H1 (cell line): ENCODE results near the gene ATG2B. TPM values are rescaled to one million over a fixed set of nuclear protein-coding genes. Genes with fewer than 3 reads are reported as not detected.

Experiments used
- CTCF ChIA-PET: fragments of 300-600 bp; sonication (Branson Sonifier 250); formaldehyde crosslinking; loops from one replicate; lab custom pipeline; 2021; ENCODE audit not compliant: partially characterized antibody; lab: Charles Lee
- POLR2A ChIA-PET: fragments of 300-600 bp; sonication (Branson Sonifier 250); formaldehyde crosslinking; loops from one replicate; lab custom pipeline; 2021; ENCODE audit warnings: inconsistent platforms; ENCODE audit not compliant: partially characterized antibody; lab: Charles Lee
- DNase-seq, 2 experiments: peaks; one replicate each; pipeline versions ENCODE4 v3.0.0 to v3.0.0-alpha.2; 2010 to 2022; ENCODE audit warnings: low spot score in 2 of 2, low read depth in 1 of 2, mixed read lengths in 1 of 2
- FAIRE-seq: peaks from 2 replicates; lab custom pipeline; 2011; peaks lifted over from hg19 to GRCh38; lab: Jason Lieb, UNC
- H2AFZ ChIP-seq: 2 replicates; pipeline ENCODE4 v1.8.1; 2012; ENCODE audit warnings: low read length, inconsistent platforms
- H2AK5ac ChIP-seq: 2 replicates; pipeline ENCODE4 v1.6.1; 2013; ENCODE audit warnings: low read depth, low read length
- H2BK120ac ChIP-seq: replicated peaks from 2 replicates; pipeline ENCODE3; 2013; ENCODE audit warnings: low read depth, low read length, inconsistent platforms
- H2BK12ac ChIP-seq: 2 replicates; pipeline ENCODE4 v1.6.1; 2013; ENCODE audit warnings: low read depth, low read length
- H2BK15ac ChIP-seq: 2 replicates; pipeline ENCODE4 v1.6.1; 2013; ENCODE audit warnings: low read length
- H2BK20ac ChIP-seq: 2 replicates; pipeline ENCODE4 v1.6.1; 2013; ENCODE audit warnings: low read length
- H2BK5ac ChIP-seq: 2 replicates; pipeline ENCODE4 v1.6.1; 2013; ENCODE audit warnings: low read depth, low read length
- H3K14ac ChIP-seq: 2 replicates; pipeline ENCODE4 v1.6.1; 2013; ENCODE audit warnings: inconsistent platforms; ENCODE audit not compliant: insufficient read length
- H3K18ac ChIP-seq: 2 replicates; pipeline ENCODE4 v1.6.1; 2013; ENCODE audit warnings: low read length; ENCODE audit errors: extremely low read depth
- H3K23ac ChIP-seq: 2 replicates; pipeline ENCODE4 v1.6.1; 2013; ENCODE audit warnings: inconsistent platforms; ENCODE audit not compliant: insufficient read length
- H3K23me2 ChIP-seq: 2 replicates; pipeline ENCODE4 v1.6.1; 2013; ENCODE audit warnings: low read depth, low read length
- H3K27ac ChIP-seq: 2 replicates; pipeline ENCODE4 v1.6.1; 2011; ENCODE audit warnings: low read depth, low read length, inconsistent platforms
- H3K27me3 ChIP-seq, 4 experiments: replicated peaks in 1 of 4; 1 replicate in 1 of 4; 2 replicates in 3 of 4; pipeline versions ENCODE4 v1.6.1 to v1.8.1; 2011 to 2013; ENCODE audit warnings: low read length in 3 of 4, mild to moderate bottlenecking in 3 of 4, inconsistent platforms in 2 of 4, mixed read lengths in 2 of 4, moderate library complexity in 1 of 4; ENCODE audit not compliant: control insufficient read depth in 3 of 4, insufficient read depth in 3 of 4; ENCODE audit errors: extremely low read depth in 1 of 4
- H3K36me3 ChIP-seq, 4 experiments: 2 replicates each; pipeline versions ENCODE4 v1.6.1 to v1.8.1; 2011 to 2013; ENCODE audit warnings: mild to moderate bottlenecking in 4 of 4, low read length in 3 of 4, moderate library complexity in 2 of 4, control low read depth in 1 of 4, inconsistent platforms in 1 of 4; ENCODE audit not compliant: insufficient read depth in 4 of 4, control insufficient read depth in 2 of 4
- H3K4ac ChIP-seq: replicated peaks from 2 replicates; pipeline ENCODE3; 2013; ENCODE audit warnings: low read length, low read depth, mixed read lengths, inconsistent platforms; ENCODE audit not compliant: insufficient read length
- H3K4me1 ChIP-seq, 4 experiments: replicated peaks in 1 of 4; 1 replicate in 1 of 4; 2 replicates in 3 of 4; pipeline versions ENCODE4 v1.6.1 to v1.8.1; 2011 to 2013; ENCODE audit warnings: low read length in 3 of 4, inconsistent platforms in 2 of 4, mixed read lengths in 1 of 4; ENCODE audit not compliant: insufficient read depth in 4 of 4, control insufficient read depth in 3 of 4
- H3K4me2 ChIP-seq, 2 experiments: 2 replicates each; pipeline versions ENCODE4 v1.6.1 to v1.8.1; 2011 to 2013; ENCODE audit warnings: low read depth in 2 of 2, low read length in 2 of 2, control low read depth in 1 of 2, inconsistent platforms in 1 of 2, mild to moderate bottlenecking in 1 of 2; ENCODE audit not compliant: insufficient read depth in 1 of 2
- H3K4me3 ChIP-seq, 4 experiments: fragments of 200-600, 300-600 bp in 1 of 4; sonication (generic), shearing (Covaris generic), sonication (Bioruptor Twin) in 1 of 4; 2 replicates each; pipeline versions ENCODE4 v1.5.1 to v1.8.1; 2011 to 2016; ENCODE audit warnings: low read length in 4 of 4, low read depth in 3 of 4, control low read depth in 2 of 4, inconsistent platforms in 2 of 4, mild to moderate bottlenecking in 2 of 4, mixed read lengths in 1 of 4, moderate library complexity in 1 of 4; ENCODE audit not compliant: insufficient read depth in 2 of 4; ENCODE audit errors: extremely low read depth in 1 of 4
- H3K56ac ChIP-seq: replicated peaks from 2 replicates; pipeline ENCODE3; 2013; ENCODE audit warnings: low read depth, mild to moderate bottlenecking, mixed read lengths, low read length, inconsistent platforms; ENCODE audit not compliant: insufficient read length
- H3K79me1 ChIP-seq: 2 replicates; pipeline ENCODE4 v1.6.1; 2013; ENCODE audit warnings: low read depth, low read length, control low read depth
- H3K79me2 ChIP-seq, 2 experiments: 2 replicates each; pipeline versions ENCODE4 v1.6.1 to v1.8.1; 2012 to 2013; ENCODE audit warnings: low read length in 2 of 2, mild to moderate bottlenecking in 2 of 2, inconsistent platforms in 1 of 2; ENCODE audit not compliant: insufficient read depth in 2 of 2, control insufficient read depth in 1 of 2
- H3K9ac ChIP-seq, 4 experiments: replicated peaks in 1 of 4; 1 replicate in 1 of 4; 2 replicates in 3 of 4; pipeline versions ENCODE4 v1.6.1 to v1.8.1; 2011 to 2013; ENCODE audit warnings: low read depth in 3 of 4, low read length in 3 of 4, control low read depth in 2 of 4, mild to moderate bottlenecking in 2 of 4, moderate library complexity in 2 of 4, inconsistent platforms in 1 of 4; ENCODE audit errors: extremely low read depth in 1 of 4
- H3K9me3 ChIP-seq, 2 experiments: 2 replicates each; pipeline versions ENCODE4 v1.6.1 to v1.8.1; 2012 to 2013; ENCODE audit warnings: mild to moderate bottlenecking in 2 of 2, moderate library complexity in 2 of 2, control low read depth in 1 of 2, inconsistent platforms in 1 of 2, low read depth in 1 of 2, low read length in 1 of 2, mixed read lengths in 1 of 2; ENCODE audit not compliant: insufficient read depth in 2 of 2
- H4K20me1 ChIP-seq, 2 experiments: replicated peaks in 1 of 2; 2 replicates each; pipeline versions ENCODE3 to v1.8.1; 2011 to 2013; ENCODE audit warnings: inconsistent platforms in 2 of 2, low read length in 2 of 2, mild to moderate bottlenecking in 1 of 2; ENCODE audit not compliant: insufficient read depth in 2 of 2, control insufficient read depth in 1 of 2
- H4K5ac ChIP-seq: 2 replicates; pipeline ENCODE4 v1.6.1; 2013; ENCODE audit warnings: low read length, low read depth, mixed read lengths, inconsistent platforms; ENCODE audit not compliant: insufficient read length
- H4K8ac ChIP-seq: 2 replicates; pipeline ENCODE4 v1.8.0; 2013; ENCODE audit warnings: mild to moderate bottlenecking, moderate library complexity, low read length, inconsistent platforms; ENCODE audit not compliant: insufficient read depth; ENCODE audit errors: extremely low read depth
- H4K91ac ChIP-seq: replicated peaks from 2 replicates; pipeline ENCODE3; 2013; ENCODE audit warnings: low read length, mixed read lengths, inconsistent platforms; ENCODE audit not compliant: insufficient read length
- BCL11A ChIP-seq, 2 experiments: IDR thresholded peaks; one replicate each; pipeline ENCODE4 v1.6.1; 2011; ENCODE audit warnings: low read depth in 2 of 2, low read length in 2 of 2, mild to moderate bottlenecking in 2 of 2
- CHD1 ChIP-seq: IDR thresholded peaks from 2 replicates; pipeline ENCODE4 v1.6.1; 2012; ENCODE audit warnings: low read depth, low read length, improper control_type of control experiment
- POU5F1 ChIP-seq: IDR thresholded peaks from 2 replicates; pipeline ENCODE4 v1.6.1; 2011; ENCODE audit warnings: low read depth, mild to moderate bottlenecking, low read length, moderate library complexity
- SIX5 ChIP-seq: IDR thresholded peaks from 2 replicates; pipeline ENCODE4 v1.6.1; 2011; ENCODE audit warnings: mild to moderate bottlenecking, low read depth, low read length
- TBP ChIP-seq: IDR thresholded peaks from 2 replicates; pipeline ENCODE4 v1.6.1; 2011; ENCODE audit warnings: low read depth, low read length, improper control_type of control experiment
- WGBS, 2 experiments: shearing (Covaris generic) in 1 of 2; methylation state at CpG; one replicate each; pipeline versions ENCODE4 v1.1.6 to v1.1.7; 2013 to 2015; ENCODE audit warnings: low lambda C conversion rate in 2 of 2, mixed read lengths in 2 of 2, inconsistent platforms in 1 of 2, low coverage in 1 of 2, missing lambda C conversion rate in 1 of 2; ENCODE audit not compliant: insufficient replicate concordance in 2 of 2, insufficient coverage in 1 of 2, insufficient read length in 1 of 2; ENCODE audit errors: extremely low coverage in 1 of 2, missing lambda C conversion rate in 1 of 2; 5-methylcytosine and 5-hydroxymethylcytosine counted together
- polyA plus RNA-seq, 7 experiments: library from polyadenylated mRNA; depleted of rRNA in 3 of 7; stranded (reverse) in 5 of 7; unstranded in 2 of 7; fragments of >200 nt in 5 of 7; fragments of 200-250 nt in 2 of 7; gene quantifications; 1 replicate in 5 of 7; 2 replicates in 1 of 7; 4 replicates in 1 of 7; pipeline versions ENCODE4 v1.2.1 to v1.2.3, GENCODE V29; 2011 to 2013; ENCODE audit warnings: missing spikeins in 2 of 7, mixed read lengths in 2 of 7
- total RNA-seq: library from RNA; stranded (reverse); fragmentation: NEBNext Ultra II Directional; extraction: Animal tissue kit (Norgen Biotek cat#: 25700); gene quantifications from 2 replicates; pipeline ENCODE4 v1.2.1, GENCODE V29; 2021

ATG2B gene
- total and polyA plus RNA-seq, 2 of the 8 experiments (the other 6 are each of a cell fraction or from before 2014, with no cell fraction given), result 4.6 to 14.4 TPM

DNA sequence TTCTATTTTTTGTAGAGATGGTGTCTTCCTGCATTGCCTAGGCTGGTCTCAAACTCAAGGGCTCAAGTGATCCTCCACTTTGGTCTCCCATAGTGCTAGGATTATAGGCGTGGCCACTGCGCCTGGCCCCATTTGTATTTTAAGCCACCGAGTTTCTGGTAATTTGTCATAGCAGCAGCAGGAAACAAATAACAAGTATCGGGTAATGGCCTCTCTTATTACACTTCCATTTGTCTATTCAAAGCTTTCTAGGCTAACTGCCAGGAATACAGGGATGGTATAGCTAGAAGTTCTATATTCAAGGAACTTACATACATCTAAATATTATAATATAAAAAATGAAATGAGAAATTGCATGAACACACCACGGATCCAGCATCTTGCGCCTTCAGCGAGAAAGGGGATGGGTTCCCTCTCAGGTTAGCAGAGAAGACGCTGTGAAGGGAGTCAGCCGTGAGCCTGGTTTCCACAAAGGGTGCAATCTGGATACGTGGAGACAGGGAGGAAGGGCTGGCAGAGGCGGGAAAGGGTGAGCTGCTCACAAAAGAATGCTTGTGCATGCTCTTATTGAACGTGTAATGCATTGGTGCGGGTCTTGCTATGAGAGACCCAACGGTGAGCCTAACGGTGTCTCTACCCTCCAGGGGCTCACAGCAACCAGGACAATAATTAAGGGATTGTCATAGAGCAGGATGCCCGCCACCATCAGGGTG lies 97.6 kb downstream of the ATG2B start:
- no peaks in the 10 kb centered on the region for H3K4me1 ChIP-seq
- no peaks in the 10 kb centered on the region for H3K27me3 ChIP-seq
- H3K36me3 ChIP-seq, result no peaks in the 10 kb centered on the region
- no peak overlapping the region for H3K4me2 ChIP-seq
- H3K56ac ChIP-seq, result no peak overlapping the region
- H3K9ac ChIP-seq, result no peak overlapping the region
- TF ChIP-seq SIX5 (no peak), POU5F1 (no peak), CHD1 (no peak), TBP (no peak), BCL11A (IDR thresholded peaks at IDR 0.05; ENCODE audit: low read depth in 2 of 2, low read length in 2 of 2) (no peak)
- H3K79me1 ChIP-seq, result no peaks in the 10 kb centered on the region
- DNase-seq, result no peak
- no peak overlapping the region for H2AK5ac ChIP-seq
- no peak overlapping the region for H2BK120ac ChIP-seq
- H4K20me1 ChIP-seq, result no peaks in the 10 kb centered on the region
- H2AFZ ChIP-seq, result no peak overlapping the region
- WGBS, 2 experiments, result 77% methylated on average over 14 of the region's 16 CpGs; no CpG with 5 or more reads in 1 of the 2 experiments
- no peak overlapping the region for H3K18ac ChIP-seq
- H4K5ac ChIP-seq, result no peak overlapping the region
- no peaks in the 10 kb centered on the region for H3K9me3 ChIP-seq
- no peak overlapping the region for H3K4ac ChIP-seq
- no peaks in the 10 kb centered on the region for H3K79me2 ChIP-seq
- no peak overlapping the region for H3K14ac ChIP-seq
- no peak overlapping the region for H2BK5ac ChIP-seq
- no peak overlapping the region for H2BK15ac ChIP-seq
- H4K8ac ChIP-seq, result no peak overlapping the region
- no peak overlapping the region for H3K23ac ChIP-seq
- H4K91ac ChIP-seq, result no peak overlapping the region
- no peak overlapping the region for H2BK20ac ChIP-seq
- no peak for FAIRE-seq
- no peaks in the 10 kb centered on the region for H3K23me2 ChIP-seq
- no peak overlapping the region for H2BK12ac ChIP-seq
- no peak overlapping the region for H3K4me3 ChIP-seq
- ChIA-PET CTCF (interaction anchor here (0.6 to 7.1 kb wide), 13 partner anchors 9 to 166 kb away, joined by 3 to 67 read pairs (median 4); partner anchors contain the start of gene BDKRB1), POLR2A (no interaction called here)
- H3K27ac ChIP-seq, result no peak overlapping the region
